Hepatocyte (in vitro differentiated cells): Measurements from ENCODE around the gene ING4. TPM values are rescaled to one million over a fixed set of nuclear protein-coding genes. Genes with fewer than 3 reads are reported as not detected.

ENCODE experiments used
- DNase-seq: peaks from one replicate; pipeline ENCODE4 v3.0.0-alpha.2; 2016; ENCODE audit warnings: low spot score
- H2AFZ ChIP-seq: fragments of 200-600 bp; sonication (generic); 2 replicates; pipeline ENCODE4 v1.6.0; 2016; ENCODE audit warnings: antibody characterized with exemption, mild to moderate bottlenecking
- H3K27ac ChIP-seq: fragments of 200-600 bp; sonication (generic); 2 replicates; pipeline ENCODE4 v1.5.1; 2016; ENCODE audit warnings: mild to moderate bottlenecking
- H3K27me3 ChIP-seq: fragments of 200-600 bp; sonication (generic); 2 replicates; pipeline ENCODE4 v1.6.1; 2016
- H3K36me3 ChIP-seq: fragments of 200-600 bp; sonication (generic); replicated peaks from 2 replicates; pipeline ENCODE4 v1.5.1; 2016; ENCODE audit warnings: low read depth; ENCODE audit not compliant: insufficient read depth
- H3K4me1 ChIP-seq: fragments of 200-600 bp; sonication (generic); 2 replicates; pipeline ENCODE4 v1.5.1; 2016; ENCODE audit warnings: mild to moderate bottlenecking, moderate library complexity; ENCODE audit not compliant: insufficient read depth
- H3K4me2 ChIP-seq: fragments of 200-600 bp; sonication (generic); 2 replicates; pipeline ENCODE4 v1.6.0; 2016
- H3K4me3 ChIP-seq: fragments of 200-600 bp; sonication (generic); 2 replicates; pipeline ENCODE4 v1.5.1; 2016; ENCODE audit warnings: mild to moderate bottlenecking
- H3K79me2 ChIP-seq: fragments of 200-600 bp; sonication (generic); 2 replicates; pipeline ENCODE4 v1.6.0; 2017; ENCODE audit warnings: mild to moderate bottlenecking
- H3K9me2 ChIP-seq: fragments of 200-600 bp; sonication (generic); replicated peaks from 2 replicates; pipeline ENCODE4 v1.6.0; 2017; ENCODE audit warnings: mild to moderate bottlenecking; ENCODE audit not compliant: insufficient read depth
- H3K9me3 ChIP-seq: fragments of 200-600 bp; sonication (generic); 2 replicates; pipeline ENCODE4 v1.5.1; 2016; ENCODE audit warnings: low read depth, mild to moderate bottlenecking
- H4K20me1 ChIP-seq: fragments of 200-600 bp; sonication (generic); 2 replicates; pipeline ENCODE4 v1.6.0; 2016; ENCODE audit warnings: mild to moderate bottlenecking; ENCODE audit not compliant: insufficient read depth, poor library complexity, severe bottlenecking
- CTCF ChIP-seq: fragments of 200-600 bp; sonication (generic); IDR thresholded peaks from 2 replicates; pipeline ENCODE4 v1.5.1; 2016; ENCODE audit warnings: antibody characterized with exemption, mild to moderate bottlenecking; ENCODE audit not compliant: poor library complexity
- EZH2 ChIP-seq: fragments of 200-600 bp; sonication (generic); IDR thresholded peaks from 2 replicates; pipeline ENCODE4 v1.6.1; 2016; ENCODE audit warnings: antibody characterized with exemption, mild to moderate bottlenecking, borderline replicate concordance
- EZH2phosphoT487 ChIP-seq: fragments of 200-600 bp; sonication (generic); IDR thresholded peaks from one replicate; pipeline ENCODE4 v1.6.1; 2018; ENCODE audit warnings: antibody characterized with exemption, mild to moderate bottlenecking, low read depth, moderate library complexity; ENCODE audit not compliant: unreplicated experiment, severe bottlenecking
- WGBS: methylation state at CpG from one replicate; pipeline ENCODE4 v1.1.6; 2016; ENCODE audit warnings: low lambda C conversion rate; ENCODE audit errors: missing lambda C conversion rate; 5-methylcytosine and 5-hydroxymethylcytosine counted together
- polyA plus RNA-seq: library from polyadenylated mRNA; unstranded; fragments of >200 nt; fragmentation: Nextera tagmentation; extraction: Ambion mirVana; gene quantifications from 2 replicates; pipeline ENCODE4 v1.2.1, GENCODE V29; 2016
- total RNA-seq: library from RNA; depleted of rRNA; stranded (reverse); fragments of >200 nt; gene quantifications from 2 replicates; pipeline ENCODE4 v1.2.3, GENCODE V29; 2014

The ING4 gene
- total and polyA plus RNA-seq, 2 experiments from 2014 or later = 38.9 to 39.7 TPM

GRCh38 chr12:6667559-6668210 is 4.8 kb upstream of the ING4 start:
- H3K4me3 ChIP-seq = no peak overlapping the region
- no peaks in the 10 kb centered on the region for H3K36me3 ChIP-seq
- no peaks in the 10 kb centered on the region for H3K9me3 ChIP-seq
- no peak overlapping the region for H2AFZ ChIP-seq
- H3K4me2 ChIP-seq = no peak overlapping the region
- whole genome bisulfite sequencing = 88% methylated on average over 8 of the region's 8 CpGs
- peak; percentile 54 for DNase-seq
- H3K9me2 ChIP-seq = no peaks in the 10 kb centered on the region
- H3K4me1 ChIP-seq = no peaks in the 10 kb centered on the region
- H3K27me3 ChIP-seq = no peaks in the 10 kb centered on the region
- no peaks in the 10 kb centered on the region for H4K20me1 ChIP-seq
- peaks cover under 1% of the 10 kb centered on the region for H3K79me2 ChIP-seq
- H3K27ac ChIP-seq = no peak overlapping the region
- TF ChIP-seq EZH2 (no peak), CTCF (peak; percentile 22)

GRCh38 chr12:6666211-6666610 is 3.3 kb upstream of the ING4 start:
- H3K27me3 ChIP-seq = no peaks in the 10 kb centered on the region
- H3K4me3 ChIP-seq = no peak overlapping the region
- no peak overlapping the region for H3K4me2 ChIP-seq
- no peak for TF ChIP-seq EZH2phosphoT487
- no peak for TF ChIP-seq EZH2
- no peak for TF ChIP-seq CTCF
- no peaks in the 10 kb centered on the region for H3K9me2 ChIP-seq
- no peaks in the 10 kb centered on the region for H4K20me1 ChIP-seq
- no peak overlapping the region for H2AFZ ChIP-seq
- no peaks in the 10 kb centered on the region for H3K36me3 ChIP-seq
- no peak for DNase-seq
- no peaks in the 10 kb centered on the region for H3K9me3 ChIP-seq
- no peak overlapping the region for H3K27ac ChIP-seq
- WGBS = 100% methylated on average over 2 of the region's 2 CpGs
- peaks cover 7% of the 10 kb centered on the region for H3K4me1 ChIP-seq
- H3K79me2 ChIP-seq = peaks cover 15% of the 10 kb centered on the region

GRCh38 chr12:6664902-6665301 is 2.0 kb upstream of the ING4 start:
- H3K9me2 ChIP-seq = no peaks in the 10 kb centered on the region
- no peak overlapping the region for H3K4me2 ChIP-seq
- H3K27me3 ChIP-seq = no peaks in the 10 kb centered on the region
- no peak overlapping the region for H3K27ac ChIP-seq
- H3K79me2 ChIP-seq = peaks cover 28% of the 10 kb centered on the region
- TF ChIP-seq EZH2 (no peak), CTCF (no peak), EZH2phosphoT487 (no peak)
- no peak for DNase-seq
- no peak overlapping the region for H2AFZ ChIP-seq
- H3K36me3 ChIP-seq = no peaks in the 10 kb centered on the region
- H4K20me1 ChIP-seq = no peaks in the 10 kb centered on the region
- H3K9me3 ChIP-seq = no peaks in the 10 kb centered on the region
- H3K4me1 ChIP-seq = peaks cover 7% of the 10 kb centered on the region
- 100% methylated on average over 2 of the region's 2 CpGs for WGBS
- H3K4me3 ChIP-seq = no peak overlapping the region

GRCh38 chr12:6662602-6662905 is 365 bp downstream of the ING4 start:
- H3K4me3 ChIP-seq = peak overlapping the region; percentile 65
- H3K36me3 ChIP-seq = no peaks in the 10 kb centered on the region
- H3K79me2 ChIP-seq = peaks cover 44% of the 10 kb centered on the region
- no peaks in the 10 kb centered on the region for H4K20me1 ChIP-seq
- peaks cover 7% of the 10 kb centered on the region for H3K4me1 ChIP-seq
- WGBS = 3% methylated on average over 9 of the region's 10 CpGs
- no peak for DNase-seq
- H3K9me2 ChIP-seq = no peaks in the 10 kb centered on the region
- peak overlapping the region; percentile 77 for H3K4me2 ChIP-seq
- TF ChIP-seq CTCF (no peak), EZH2phosphoT487 (no peak), EZH2 (no peak)
- peak overlapping the region; percentile 36 for H2AFZ ChIP-seq
- H3K9me3 ChIP-seq = no peaks in the 10 kb centered on the region
- H3K27ac ChIP-seq = peak overlapping the region; percentile 53
- no peaks in the 10 kb centered on the region for H3K27me3 ChIP-seq
